ENCODE data around the gene BUD13. TPM values are rescaled to one million over a fixed set of nuclear protein-coding genes. Genes with fewer than 3 reads are reported as not detected.

Gene BUD13
- total and polyA plus RNA-seq, 9 of the 15 experiments (the other 6 are each of a cell fraction or from before 2014, with no cell fraction given) = 9.5 to 34.1 (median 27.1) TPM

DNA sequence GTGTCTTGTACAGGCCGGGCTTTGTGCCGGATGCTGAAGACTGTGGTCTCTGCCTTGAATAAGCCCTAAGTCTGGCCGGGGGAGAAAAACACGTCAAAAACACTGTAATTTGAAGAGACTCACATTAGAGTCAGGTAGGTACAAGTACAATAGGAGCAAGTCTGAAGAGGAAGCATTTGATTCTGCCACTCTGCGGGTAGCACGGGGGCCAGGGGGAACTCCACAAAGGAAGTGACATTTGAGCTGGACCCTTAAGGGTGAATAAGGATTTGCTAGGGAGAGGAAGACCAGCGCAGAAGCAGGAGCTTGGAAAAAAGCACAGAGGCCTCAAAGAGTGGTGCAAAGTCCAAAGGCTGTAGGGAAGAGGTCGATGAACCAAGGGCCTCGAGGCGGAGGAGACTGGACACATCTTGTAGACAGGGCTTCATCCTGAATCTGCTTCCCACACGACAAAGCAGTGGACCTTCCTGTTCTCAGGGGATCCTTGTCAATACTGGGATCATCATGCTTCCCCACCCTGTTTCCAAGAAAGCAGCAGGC is 38.7 kb downstream of the BUD13 start (continued):
- TF ChIP-seq, protein P1, sequence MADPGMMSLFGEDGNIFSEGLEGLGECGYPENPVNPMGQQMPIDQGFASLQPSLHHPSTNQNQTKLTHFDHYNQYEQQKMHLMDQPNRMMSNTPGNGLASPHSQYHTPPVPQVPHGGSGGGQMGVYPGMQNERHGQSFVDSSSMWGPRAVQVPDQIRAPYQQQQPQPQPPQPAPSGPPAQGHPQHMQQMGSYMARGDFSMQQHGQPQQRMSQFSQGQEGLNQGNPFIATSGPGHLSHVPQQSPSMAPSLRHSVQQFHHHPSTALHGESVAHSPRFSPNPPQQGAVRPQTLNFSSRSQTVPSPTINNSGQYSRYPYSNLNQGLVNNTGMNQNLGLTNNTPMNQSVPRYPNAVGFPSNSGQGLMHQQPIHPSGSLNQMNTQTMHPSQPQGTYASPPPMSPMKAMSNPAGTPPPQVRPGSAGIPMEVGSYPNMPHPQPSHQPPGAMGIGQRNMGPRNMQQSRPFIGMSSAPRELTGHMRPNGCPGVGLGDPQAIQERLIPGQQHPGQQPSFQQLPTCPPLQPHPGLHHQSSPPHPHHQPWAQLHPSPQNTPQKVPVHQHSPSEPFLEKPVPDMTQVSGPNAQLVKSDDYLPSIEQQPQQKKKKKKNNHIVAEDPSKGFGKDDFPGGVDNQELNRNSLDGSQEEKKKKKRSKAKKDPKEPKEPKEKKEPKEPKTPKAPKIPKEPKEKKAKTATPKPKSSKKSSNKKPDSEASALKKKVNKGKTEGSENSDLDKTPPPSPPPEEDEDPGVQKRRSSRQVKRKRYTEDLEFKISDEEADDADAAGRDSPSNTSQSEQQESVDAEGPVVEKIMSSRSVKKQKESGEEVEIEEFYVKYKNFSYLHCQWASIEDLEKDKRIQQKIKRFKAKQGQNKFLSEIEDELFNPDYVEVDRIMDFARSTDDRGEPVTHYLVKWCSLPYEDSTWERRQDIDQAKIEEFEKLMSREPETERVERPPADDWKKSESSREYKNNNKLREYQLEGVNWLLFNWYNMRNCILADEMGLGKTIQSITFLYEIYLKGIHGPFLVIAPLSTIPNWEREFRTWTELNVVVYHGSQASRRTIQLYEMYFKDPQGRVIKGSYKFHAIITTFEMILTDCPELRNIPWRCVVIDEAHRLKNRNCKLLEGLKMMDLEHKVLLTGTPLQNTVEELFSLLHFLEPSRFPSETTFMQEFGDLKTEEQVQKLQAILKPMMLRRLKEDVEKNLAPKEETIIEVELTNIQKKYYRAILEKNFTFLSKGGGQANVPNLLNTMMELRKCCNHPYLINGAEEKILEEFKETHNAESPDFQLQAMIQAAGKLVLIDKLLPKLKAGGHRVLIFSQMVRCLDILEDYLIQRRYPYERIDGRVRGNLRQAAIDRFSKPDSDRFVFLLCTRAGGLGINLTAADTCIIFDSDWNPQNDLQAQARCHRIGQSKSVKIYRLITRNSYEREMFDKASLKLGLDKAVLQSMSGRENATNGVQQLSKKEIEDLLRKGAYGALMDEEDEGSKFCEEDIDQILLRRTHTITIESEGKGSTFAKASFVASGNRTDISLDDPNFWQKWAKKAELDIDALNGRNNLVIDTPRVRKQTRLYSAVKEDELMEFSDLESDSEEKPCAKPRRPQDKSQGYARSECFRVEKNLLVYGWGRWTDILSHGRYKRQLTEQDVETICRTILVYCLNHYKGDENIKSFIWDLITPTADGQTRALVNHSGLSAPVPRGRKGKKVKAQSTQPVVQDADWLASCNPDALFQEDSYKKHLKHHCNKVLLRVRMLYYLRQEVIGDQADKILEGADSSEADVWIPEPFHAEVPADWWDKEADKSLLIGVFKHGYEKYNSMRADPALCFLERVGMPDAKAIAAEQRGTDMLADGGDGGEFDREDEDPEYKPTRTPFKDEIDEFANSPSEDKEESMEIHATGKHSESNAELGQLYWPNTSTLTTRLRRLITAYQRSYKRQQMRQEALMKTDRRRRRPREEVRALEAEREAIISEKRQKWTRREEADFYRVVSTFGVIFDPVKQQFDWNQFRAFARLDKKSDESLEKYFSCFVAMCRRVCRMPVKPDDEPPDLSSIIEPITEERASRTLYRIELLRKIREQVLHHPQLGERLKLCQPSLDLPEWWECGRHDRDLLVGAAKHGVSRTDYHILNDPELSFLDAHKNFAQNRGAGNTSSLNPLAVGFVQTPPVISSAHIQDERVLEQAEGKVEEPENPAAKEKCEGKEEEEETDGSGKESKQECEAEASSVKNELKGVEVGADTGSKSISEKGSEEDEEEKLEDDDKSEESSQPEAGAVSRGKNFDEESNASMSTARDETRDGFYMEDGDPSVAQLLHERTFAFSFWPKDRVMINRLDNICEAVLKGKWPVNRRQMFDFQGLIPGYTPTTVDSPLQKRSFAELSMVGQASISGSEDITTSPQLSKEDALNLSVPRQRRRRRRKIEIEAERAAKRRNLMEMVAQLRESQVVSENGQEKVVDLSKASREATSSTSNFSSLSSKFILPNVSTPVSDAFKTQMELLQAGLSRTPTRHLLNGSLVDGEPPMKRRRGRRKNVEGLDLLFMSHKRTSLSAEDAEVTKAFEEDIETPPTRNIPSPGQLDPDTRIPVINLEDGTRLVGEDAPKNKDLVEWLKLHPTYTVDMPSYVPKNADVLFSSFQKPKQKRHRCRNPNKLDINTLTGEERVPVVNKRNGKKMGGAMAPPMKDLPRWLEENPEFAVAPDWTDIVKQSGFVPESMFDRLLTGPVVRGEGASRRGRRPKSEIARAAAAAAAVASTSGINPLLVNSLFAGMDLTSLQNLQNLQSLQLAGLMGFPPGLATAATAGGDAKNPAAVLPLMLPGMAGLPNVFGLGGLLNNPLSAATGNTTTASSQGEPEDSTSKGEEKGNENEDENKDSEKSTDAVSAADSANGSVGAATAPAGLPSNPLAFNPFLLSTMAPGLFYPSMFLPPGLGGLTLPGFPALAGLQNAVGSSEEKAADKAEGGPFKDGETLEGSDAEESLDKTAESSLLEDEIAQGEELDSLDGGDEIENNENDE (IDR thresholded peaks at IDR 0.05; ENCODE audit: low read depth, low read length) = no peak
- TF ChIP-seq, protein P2, sequence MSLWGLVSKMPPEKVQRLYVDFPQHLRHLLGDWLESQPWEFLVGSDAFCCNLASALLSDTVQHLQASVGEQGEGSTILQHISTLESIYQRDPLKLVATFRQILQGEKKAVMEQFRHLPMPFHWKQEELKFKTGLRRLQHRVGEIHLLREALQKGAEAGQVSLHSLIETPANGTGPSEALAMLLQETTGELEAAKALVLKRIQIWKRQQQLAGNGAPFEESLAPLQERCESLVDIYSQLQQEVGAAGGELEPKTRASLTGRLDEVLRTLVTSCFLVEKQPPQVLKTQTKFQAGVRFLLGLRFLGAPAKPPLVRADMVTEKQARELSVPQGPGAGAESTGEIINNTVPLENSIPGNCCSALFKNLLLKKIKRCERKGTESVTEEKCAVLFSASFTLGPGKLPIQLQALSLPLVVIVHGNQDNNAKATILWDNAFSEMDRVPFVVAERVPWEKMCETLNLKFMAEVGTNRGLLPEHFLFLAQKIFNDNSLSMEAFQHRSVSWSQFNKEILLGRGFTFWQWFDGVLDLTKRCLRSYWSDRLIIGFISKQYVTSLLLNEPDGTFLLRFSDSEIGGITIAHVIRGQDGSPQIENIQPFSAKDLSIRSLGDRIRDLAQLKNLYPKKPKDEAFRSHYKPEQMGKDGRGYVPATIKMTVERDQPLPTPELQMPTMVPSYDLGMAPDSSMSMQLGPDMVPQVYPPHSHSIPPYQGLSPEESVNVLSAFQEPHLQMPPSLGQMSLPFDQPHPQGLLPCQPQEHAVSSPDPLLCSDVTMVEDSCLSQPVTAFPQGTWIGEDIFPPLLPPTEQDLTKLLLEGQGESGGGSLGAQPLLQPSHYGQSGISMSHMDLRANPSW (CRISPR knock-in tag; IDR thresholded peaks at IDR 0.05) = no peak
- TF ChIP-seq ZNF695 (CRISPR knock-in tag; IDR thresholded peaks at IDR 0.05) (no peak), PCBP2 (IDR thresholded peaks at IDR 0.05; ENCODE audit: low read depth, low read length, poor library complexity, severe bottlenecking) (no peak)
